OCI-LY7 (cell line): ENCODE results near the gene IGF2BP1.

ENCODE experiments used
- EZH2phosphoT487 ChIP-seq: fragments of 200-600 bp; sonication (generic); IDR thresholded peaks from 2 replicates; pipeline ENCODE4 v1.6.1; 2018; ENCODE audit warnings: low read depth, borderline replicate concordance, mild to moderate bottlenecking, mixed run types, antibody characterized with exemption, low read length, moderate library complexity, mixed read lengths
- TF ChIP-seq, protein P1 (sequence below): fragments of 200-600 bp; sonication (generic); conservative IDR thresholded peaks from 2 replicates; pipeline ENCODE4 v1.5.1; 2014; ENCODE audit warnings: mild to moderate bottlenecking, antibody characterized with exemption, low read length, moderate library complexity, mixed read lengths

DNA sequence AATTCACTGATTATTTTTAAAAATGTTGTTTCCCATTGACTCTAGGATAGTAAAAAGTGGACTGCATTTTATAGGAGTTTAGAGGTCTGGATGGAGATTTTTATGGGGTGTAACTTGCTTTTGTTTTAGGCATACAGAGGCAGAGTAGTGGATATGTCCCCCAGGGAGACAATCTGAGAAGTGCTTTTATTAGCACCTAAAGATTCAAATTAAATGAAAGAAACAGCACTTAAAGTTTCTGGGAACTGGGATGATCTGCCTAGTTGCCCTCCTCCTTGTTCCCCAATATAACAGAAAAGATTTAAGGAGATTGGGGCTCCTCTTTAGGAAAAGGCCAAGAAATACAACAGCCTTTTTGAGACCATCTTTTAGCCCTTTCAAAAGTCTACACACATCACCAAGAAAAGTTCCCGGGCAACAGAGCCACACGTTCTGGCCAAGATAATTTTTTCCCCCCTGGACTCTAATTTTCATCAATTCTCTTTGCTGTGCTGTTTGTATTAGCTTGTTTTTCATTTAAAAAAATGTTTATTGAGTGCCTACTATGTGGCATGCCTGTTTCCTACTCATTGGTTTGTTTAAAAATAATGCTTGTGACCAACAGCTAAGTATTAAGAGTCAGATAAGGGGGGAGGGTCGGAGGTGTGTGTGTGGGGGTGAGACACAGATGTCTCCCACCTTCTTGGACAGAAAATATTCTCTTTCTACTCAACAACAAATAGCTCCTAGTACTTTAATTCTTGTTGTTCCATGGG lies 2.5 kb upstream of the IGF2BP1 start:
- TF ChIP-seq, protein P1, sequence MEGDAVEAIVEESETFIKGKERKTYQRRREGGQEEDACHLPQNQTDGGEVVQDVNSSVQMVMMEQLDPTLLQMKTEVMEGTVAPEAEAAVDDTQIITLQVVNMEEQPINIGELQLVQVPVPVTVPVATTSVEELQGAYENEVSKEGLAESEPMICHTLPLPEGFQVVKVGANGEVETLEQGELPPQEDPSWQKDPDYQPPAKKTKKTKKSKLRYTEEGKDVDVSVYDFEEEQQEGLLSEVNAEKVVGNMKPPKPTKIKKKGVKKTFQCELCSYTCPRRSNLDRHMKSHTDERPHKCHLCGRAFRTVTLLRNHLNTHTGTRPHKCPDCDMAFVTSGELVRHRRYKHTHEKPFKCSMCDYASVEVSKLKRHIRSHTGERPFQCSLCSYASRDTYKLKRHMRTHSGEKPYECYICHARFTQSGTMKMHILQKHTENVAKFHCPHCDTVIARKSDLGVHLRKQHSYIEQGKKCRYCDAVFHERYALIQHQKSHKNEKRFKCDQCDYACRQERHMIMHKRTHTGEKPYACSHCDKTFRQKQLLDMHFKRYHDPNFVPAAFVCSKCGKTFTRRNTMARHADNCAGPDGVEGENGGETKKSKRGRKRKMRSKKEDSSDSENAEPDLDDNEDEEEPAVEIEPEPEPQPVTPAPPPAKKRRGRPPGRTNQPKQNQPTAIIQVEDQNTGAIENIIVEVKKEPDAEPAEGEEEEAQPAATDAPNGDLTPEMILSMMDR = no peak
- no peak; the same call in 1 of the 2 replicates for TF ChIP-seq EZH2phosphoT487
